Stomach smooth muscle (tissue), 2 donors: Measurements from ENCODE around the gene KRT15.

Experiments used
- H3K27ac ChIP-seq: one replicate; pipeline ENCODE4 v1.7.0; 2013; ENCODE audit warnings: mild to moderate bottlenecking, low read length, inconsistent platforms
- H3K27me3 ChIP-seq, 2 donors: one replicate each; pipeline ENCODE4 v1.7.0; 2013; ENCODE audit warnings: low read length in 2 of 2; ENCODE audit not compliant: insufficient read depth in 2 of 2, control insufficient read depth in 1 of 2
- H3K36me3 ChIP-seq, 2 donors: one replicate each; pipeline ENCODE4 v1.7.0; 2013; ENCODE audit warnings: low read length in 2 of 2; ENCODE audit not compliant: control insufficient read depth in 2 of 2, insufficient read depth in 2 of 2
- H3K4me1 ChIP-seq: one replicate; pipeline ENCODE4 v1.7.0; 2013; ENCODE audit warnings: low read length; ENCODE audit not compliant: control insufficient read depth, insufficient read depth
- H3K4me3 ChIP-seq, 2 donors: one replicate each; pipeline ENCODE4 v1.7.0; 2013; ENCODE audit warnings: low read length in 2 of 2
- H3K9ac ChIP-seq, 2 donors: one replicate each; pipeline ENCODE4 v1.7.0; 2013; ENCODE audit warnings: low read length in 2 of 2, mild to moderate bottlenecking in 1 of 2
- H3K9me3 ChIP-seq, 2 donors: one replicate each; pipeline ENCODE4 v1.7.0; 2013; ENCODE audit warnings: low read length in 2 of 2; ENCODE audit not compliant: control insufficient read depth in 2 of 2
- donor health status: healthy.
- donor health status: Pancreatic carcinoma.

Gene KRT15

GRCh38 chr17:41503202-41503601 lies 15.5 kb downstream of the KRT15 start:
- Histone ChIP-seq H3K36me3 (no peaks in the 10 kb centered on the region), H3K27me3 (no peaks in the 10 kb centered on the region), H3K27ac (no peak overlapping the region), H3K9ac (no peak overlapping the region), H3K4me3 (no peak overlapping the region), H3K9me3 (no peaks in the 10 kb centered on the region), H3K4me1 (no peaks in the 10 kb centered on the region)

- no peaks in the 10 kb centered on the region for H3K36me3 ChIP-seq
- no peaks in the 10 kb centered on the region for H3K27me3 ChIP-seq
- no peaks in the 10 kb centered on the region for H3K4me1 ChIP-seq
- H3K9me3 ChIP-seq = no peaks in the 10 kb centered on the region
- H3K27ac ChIP-seq = no peak overlapping the region
- H3K9ac ChIP-seq = no peak overlapping the region
- H3K4me3 ChIP-seq = no peak overlapping the region
Observed at GRCh38 chr17:41500131-41500911, 18.4 kb downstream of the KRT15 start.

- no peak overlapping the region for H3K4me3 ChIP-seq
- no peaks in the 10 kb centered on the region for H3K27me3 ChIP-seq
- H3K9me3 ChIP-seq = no peaks in the 10 kb centered on the region
- H3K9ac ChIP-seq = no peak overlapping the region
- H3K4me1 ChIP-seq = no peaks in the 10 kb centered on the region
- no peak overlapping the region for H3K27ac ChIP-seq
- H3K36me3 ChIP-seq = no peaks in the 10 kb centered on the region
Observed at GRCh38 chr17:41499714-41500113, 19.0 kb downstream of the KRT15 start.

DNA sequence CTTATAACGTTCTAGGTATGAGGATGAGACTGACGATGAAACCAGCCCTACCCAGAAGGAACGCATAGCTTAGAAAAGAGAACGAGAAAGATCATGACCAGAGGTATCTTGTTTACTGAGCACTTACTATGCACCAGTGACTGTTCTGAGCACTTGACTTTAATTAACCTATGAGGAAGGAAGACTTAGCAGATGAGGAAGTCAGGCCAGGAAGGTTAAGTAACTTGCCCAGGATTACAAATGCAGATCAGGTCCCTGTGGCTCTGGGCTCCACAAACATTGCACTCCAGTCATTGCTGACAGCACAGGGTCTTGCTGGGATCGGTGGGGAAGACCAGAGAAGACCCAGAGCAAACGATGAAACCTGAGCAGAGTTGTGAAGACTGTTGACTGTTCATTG lies 20.4 kb downstream of the KRT15 start:
- Histone ChIP-seq H3K27ac (no peak overlapping the region), H3K36me3 (no peaks in the 10 kb centered on the region), H3K4me1 (no peaks in the 10 kb centered on the region), H3K9ac (no peak overlapping the region), H3K4me3 (no peak overlapping the region), H3K27me3 (no peaks in the 10 kb centered on the region), H3K9me3 (no peaks in the 10 kb centered on the region)

DNA sequence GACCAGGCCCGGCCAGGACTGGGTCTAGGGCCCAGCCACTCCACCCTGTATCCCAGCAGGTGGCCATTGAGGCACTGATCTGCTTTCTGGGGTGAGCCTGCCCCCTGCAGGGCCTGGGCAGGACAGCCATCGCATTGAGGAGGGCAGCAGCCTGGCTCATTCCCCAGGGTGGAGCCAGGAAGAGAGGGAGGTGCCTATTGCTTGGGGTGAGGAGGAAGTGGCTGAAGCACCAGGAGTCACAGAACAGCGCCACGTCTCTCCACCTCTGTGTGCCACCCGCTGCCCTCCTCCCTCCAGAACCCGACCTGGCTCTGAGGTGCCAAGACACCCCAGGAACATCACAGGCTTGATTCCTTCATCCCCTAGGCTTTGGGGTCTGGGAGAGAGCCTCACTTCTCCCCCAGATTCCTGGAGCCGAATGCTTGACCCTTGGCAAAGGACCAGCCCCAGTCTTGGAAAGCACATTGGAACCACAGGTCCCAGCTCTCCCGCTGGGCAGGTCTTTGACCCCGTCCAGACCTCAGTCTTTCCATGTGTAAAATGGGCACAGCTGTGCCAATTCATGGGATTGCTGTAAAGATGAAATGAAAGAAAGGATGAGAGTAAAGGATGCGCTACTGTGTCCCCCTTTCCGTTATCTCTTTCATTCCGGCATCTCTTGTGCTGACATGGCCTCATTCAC lies 21.7 kb downstream of the KRT15 start:
- H3K27ac ChIP-seq = no peak overlapping the region
- H3K4me3 ChIP-seq = no peak overlapping the region
- H3K4me1 ChIP-seq = no peaks in the 10 kb centered on the region
- no peaks in the 10 kb centered on the region for H3K9me3 ChIP-seq
- H3K9ac ChIP-seq = no peak overlapping the region
- H3K27me3 ChIP-seq = no peaks in the 10 kb centered on the region
- no peaks in the 10 kb centered on the region for H3K36me3 ChIP-seq

DNA sequence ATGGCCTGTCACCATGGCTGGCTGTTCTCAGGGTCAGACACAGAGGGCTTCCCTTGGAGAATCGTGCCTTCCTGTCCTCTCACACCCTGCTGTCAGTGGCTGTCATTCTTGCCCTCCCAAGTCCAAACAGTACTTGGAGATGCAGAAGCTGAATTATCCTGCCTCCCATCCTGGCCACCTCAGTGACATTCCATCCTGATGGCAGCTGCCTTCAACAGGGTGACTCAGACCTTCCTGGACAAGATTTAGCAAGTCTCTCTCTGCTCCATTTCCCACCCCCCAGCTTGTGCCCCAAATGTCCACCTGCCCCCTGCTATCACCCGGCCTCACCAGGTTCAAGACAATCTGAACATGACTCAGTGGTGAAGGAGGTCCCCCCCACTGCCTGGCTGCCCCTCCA lies 24.2 kb downstream of the KRT15 start:
- Histone ChIP-seq H3K36me3 (no peaks in the 10 kb centered on the region), H3K4me3 (no peak overlapping the region), H3K9me3 (no peaks in the 10 kb centered on the region), H3K27ac (no peak overlapping the region), H3K9ac (no peak overlapping the region), H3K27me3 (no peaks in the 10 kb centered on the region), H3K4me1 (no peaks in the 10 kb centered on the region)

DNA sequence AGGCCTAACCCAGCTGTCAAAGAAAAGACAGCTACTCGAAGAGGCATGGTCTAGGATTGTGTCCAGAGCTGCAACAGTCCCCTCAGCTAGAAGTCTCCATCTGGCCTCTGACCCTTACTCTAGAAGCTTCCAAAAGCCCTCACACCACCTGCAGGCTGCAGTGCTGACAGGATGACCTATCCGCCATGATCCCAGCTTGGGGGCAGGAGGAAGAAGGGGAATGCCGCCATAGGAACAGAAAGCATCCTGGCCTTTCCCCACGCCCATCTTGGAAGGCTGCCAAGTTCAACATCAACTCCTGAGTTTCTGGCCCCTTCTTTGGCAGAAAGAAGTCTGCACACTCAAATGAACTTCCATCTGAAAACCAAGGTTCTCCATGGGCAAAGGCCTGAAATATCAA lies 25.9 kb downstream of the KRT15 start:
- Histone ChIP-seq H3K27me3 (peaks cover 0 to 2% of the 10 kb centered on the region in 2 donors), H3K27ac (no peak overlapping the region), H3K9ac (no peak overlapping the region), H3K4me1 (no peaks in the 10 kb centered on the region), H3K36me3 (no peaks in the 10 kb centered on the region), H3K4me3 (no peak overlapping the region), H3K9me3 (no peaks in the 10 kb centered on the region)

GRCh38 chr17:41492351-41492750 lies 26.3 kb downstream of the KRT15 start:
- H3K4me3 ChIP-seq = no peak overlapping the region
- H3K27ac ChIP-seq = no peak overlapping the region
- H3K4me1 ChIP-seq = no peaks in the 10 kb centered on the region
- no peaks in the 10 kb centered on the region for H3K36me3 ChIP-seq
- no peaks in the 10 kb centered on the region for H3K9me3 ChIP-seq
- peaks cover 0 to 2% of the 10 kb centered on the region in 2 donors for H3K27me3 ChIP-seq
- H3K9ac ChIP-seq = no peak overlapping the region

GRCh38 chr17:41491476-41491875 lies 27.2 kb downstream of the KRT15 start:
- H3K4me1 ChIP-seq = no peaks in the 10 kb centered on the region
- no peaks in the 10 kb centered on the region for H3K9me3 ChIP-seq
- peaks cover 0 to 2% of the 10 kb centered on the region in 2 donors for H3K27me3 ChIP-seq

DNA sequence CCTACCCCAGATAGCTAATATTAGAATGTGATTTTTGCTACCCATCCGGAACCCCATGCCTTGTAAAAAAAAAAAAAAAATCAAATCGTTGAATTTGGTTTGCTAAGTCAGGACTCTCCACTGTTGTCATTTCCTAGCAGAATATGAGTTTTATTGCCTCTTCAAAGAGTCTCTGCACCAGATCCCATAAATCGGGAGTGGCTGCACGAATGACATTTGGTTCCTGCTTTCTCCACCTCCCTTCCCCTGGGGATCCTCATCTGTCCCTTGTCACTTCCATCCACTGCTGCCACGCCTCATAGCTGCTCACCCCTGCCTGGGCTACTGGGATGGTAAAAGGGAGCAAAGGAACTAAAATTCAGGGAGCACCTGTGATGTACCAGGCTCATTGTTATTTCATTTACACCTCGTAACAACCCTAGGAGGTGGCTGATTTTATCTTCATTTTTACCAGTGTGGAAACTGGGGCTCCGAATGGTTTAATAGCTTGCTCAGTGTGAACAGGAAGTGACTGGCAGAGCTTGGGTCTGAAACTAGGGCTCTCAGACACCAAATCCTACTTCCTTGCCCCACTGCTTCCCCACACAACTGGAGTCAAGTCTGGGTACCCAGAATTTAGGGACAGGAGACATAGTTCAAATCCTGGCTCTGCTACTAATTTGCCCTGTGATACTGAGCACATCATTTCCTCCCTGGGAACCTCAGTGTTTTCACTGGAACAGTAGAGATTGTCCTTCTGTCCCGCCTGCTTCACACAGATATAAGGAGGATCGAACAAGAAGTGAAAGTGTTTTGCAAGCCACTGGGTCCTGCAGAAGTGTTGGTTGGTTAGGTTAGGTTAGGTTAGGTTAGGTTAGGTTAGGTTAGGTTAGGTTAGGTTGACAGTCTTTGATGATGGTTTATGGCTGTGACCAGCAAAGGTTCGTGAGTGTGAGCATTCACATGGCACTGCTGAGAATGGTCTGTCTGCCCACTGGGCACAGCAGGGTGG lies 28.4 kb downstream of the KRT15 start:
- no peak overlapping the region for H3K27ac ChIP-seq
- peaks cover 0 to 2% of the 10 kb centered on the region in 2 donors for H3K27me3 ChIP-seq
- H3K4me1 ChIP-seq = no peaks in the 10 kb centered on the region
- H3K9me3 ChIP-seq = no peaks in the 10 kb centered on the region
- H3K4me3 ChIP-seq = no peak overlapping the region
- H3K9ac ChIP-seq = no peak overlapping the region
- H3K36me3 ChIP-seq = no peaks in the 10 kb centered on the region

More at GRCh38 chr17:41491476-41491875, 27.2 kb downstream of the KRT15 start:
- H3K4me3 ChIP-seq = no peak overlapping the region
- no peaks in the 10 kb centered on the region for H3K36me3 ChIP-seq
- H3K27ac ChIP-seq = no peak overlapping the region
- no peak overlapping the region for H3K9ac ChIP-seq
